H4 (cell line): ENCODE measurements around the gene FAM200A. TPM values are rescaled to one million over a fixed set of nuclear protein-coding genes. Genes with fewer than 3 reads are reported as not detected.
"Not testable (repeated sequence)": the region's sequence is repeated elsewhere in the genome, so short reads cannot be mapped to it uniquely, and the experiment has no call there.

Experiments
- DNase-seq: peaks from one replicate; pipeline ENCODE4 v3.0.0-alpha.2; 2015; ENCODE audit warnings: low spot score
- total RNA-seq: library from RNA; depleted of rRNA; stranded (reverse); fragments of >200 nt; shearing (Covaris generic); gene quantifications from 2 replicates; pipeline ENCODE4 v1.2.3, GENCODE V29; 2014

Gene FAM200A
- total RNA-seq, 1 experiment from 2014 or later = 11.3 TPM

GRCh38 chr7:99559175-99559915 lies 7.4 kb upstream of the FAM200A start:
- DNase-seq = no peak

DNA sequence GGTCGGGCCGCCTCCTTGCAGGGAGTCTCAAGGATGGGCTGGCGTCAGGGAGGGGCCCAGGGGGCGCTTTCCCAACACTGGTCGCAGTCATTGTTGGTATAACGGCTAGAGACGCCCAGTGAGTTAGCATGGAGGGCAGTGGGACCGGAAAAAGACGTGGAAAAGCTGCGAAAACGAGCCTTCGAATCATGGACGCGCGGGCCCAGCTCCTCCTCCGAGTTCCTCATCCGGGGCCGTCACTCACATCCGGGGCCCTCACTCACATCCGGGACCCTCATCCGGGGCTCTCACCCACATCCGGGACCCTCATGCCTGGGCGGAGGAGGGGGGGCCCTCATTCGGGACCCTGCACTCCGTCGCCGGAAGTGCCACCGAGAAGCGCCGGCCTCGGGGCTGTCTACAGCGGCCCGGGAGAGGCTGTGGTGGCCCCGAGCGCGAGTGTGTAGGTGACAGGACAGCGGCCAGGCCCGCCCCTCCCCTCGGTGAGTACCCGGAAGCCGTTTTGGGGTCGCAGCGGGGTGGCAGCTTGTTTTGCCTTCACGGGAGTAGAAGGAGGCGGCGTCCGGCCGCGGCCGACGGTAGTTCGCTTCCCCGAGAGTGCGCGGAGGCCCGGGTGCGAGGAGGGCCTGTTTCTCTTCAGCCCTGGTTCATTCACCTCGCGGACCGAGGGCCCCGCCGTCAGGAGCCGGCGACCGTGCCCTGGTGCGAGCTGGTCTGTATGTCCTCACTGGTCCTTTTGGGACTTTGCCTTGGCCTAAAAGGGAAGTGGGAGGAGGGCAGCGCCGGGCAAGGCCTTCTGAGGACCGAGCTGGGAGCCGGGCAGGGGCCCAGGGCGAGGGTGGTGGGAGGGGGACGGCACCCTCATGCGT lies 6.6 kb upstream of the FAM200A start, which contains the start of gene ZNF655:
ZNF655 (plus strand) TSS at position 337 of the 869 bp plus-strand sequence. CDS start 1,918 bp downstream, outside the sequence.
- DNase-seq = peak; percentile 87

DNA sequence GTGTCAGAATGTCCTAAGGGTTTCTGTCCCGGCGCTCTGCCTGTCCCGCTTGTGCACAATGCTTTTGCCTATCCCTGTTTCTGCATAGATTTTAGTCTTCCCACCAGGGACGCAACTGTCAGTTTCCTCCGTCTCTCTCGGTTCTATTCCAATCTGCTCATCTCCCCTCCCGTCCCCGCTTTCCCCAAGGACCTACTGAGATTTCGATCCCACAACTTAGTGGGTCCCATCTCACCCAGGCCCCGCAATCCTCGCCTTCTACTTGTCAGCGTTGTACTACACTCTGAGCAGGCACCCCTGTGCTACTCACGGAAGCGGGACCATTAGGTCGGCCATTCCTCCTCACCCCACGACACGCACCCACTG lies 6.0 kb upstream of the FAM200A start:
- DNase-seq = no peak

- DNase-seq = no peak
Observed at GRCh38 chr7:99557196-99557607, 5.3 kb upstream of the FAM200A start.

GRCh38 chr7:99554939-99555338 lies 3.0 kb upstream of the FAM200A start:
- no peak for DNase-seq

GRCh38 chr7:99553039-99553438 lies 1.1 kb upstream of the FAM200A start:
- DNase-seq = no peak

DNA sequence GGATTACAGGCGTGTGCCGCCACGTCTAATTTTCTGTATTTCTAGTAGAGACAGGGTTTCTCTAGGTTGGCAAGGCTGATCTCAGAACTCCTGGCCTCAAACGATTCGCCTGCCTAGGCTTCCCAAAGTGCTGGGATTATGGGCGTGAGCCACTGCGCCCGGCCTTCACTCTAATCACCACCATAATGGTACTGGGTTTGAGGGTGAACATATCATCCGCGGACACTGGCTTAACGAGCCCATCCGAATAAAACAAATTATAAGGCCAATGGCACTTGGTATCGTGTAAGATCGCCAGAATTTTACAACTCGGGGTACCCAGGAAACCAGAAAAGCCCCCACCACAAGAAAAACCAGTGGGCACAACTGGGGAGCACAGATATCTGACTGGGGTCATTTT lies 580 bp downstream of the FAM200A start:
- DNase-seq = no peak

GRCh38 chr7:99549545-99549944 lies 2.4 kb downstream of the FAM200A start:
- DNase-seq = not testable (repeated sequence)

DNA sequence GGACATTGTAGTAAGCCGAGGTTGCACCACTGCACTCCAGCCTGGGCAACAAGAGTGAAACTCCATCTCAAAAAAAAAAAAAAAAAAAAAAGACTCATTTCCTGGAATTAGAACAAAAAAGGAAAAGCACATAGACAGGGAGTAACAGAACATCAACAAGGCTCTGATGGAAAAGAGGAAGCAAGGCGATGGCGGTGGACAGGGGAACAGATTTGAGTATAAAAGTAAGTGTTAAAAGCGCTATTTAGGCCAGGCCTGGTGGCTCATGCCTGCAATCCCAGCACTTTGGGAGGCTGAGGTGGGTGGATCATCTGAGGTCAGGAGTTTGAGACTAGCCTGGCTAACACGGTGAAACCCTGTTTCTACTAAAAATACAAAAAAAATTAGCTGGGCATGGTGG lies 6.6 kb downstream of the FAM200A start:
- not testable (repeated sequence) for DNase-seq

DNA sequence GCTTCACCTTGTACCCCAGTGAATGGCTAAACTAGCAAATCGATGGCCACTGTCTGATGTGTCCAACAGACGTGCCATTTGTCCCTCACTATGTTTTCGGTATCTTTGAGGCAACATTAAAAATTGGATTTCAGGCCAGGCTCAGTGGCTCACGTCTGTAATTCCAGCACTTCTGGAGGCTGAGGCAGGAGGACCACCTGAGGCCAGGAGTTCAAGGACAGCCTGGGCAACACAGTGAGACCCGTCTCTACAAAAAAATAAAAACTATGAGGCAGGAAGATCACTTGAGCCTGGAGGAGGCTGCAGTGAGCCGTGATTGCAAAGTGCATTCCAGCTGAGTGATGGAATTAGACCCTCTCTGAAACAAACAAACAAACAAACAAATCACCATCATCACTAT lies 8.0 kb downstream of the FAM200A start:
- no peak for DNase-seq

DNA sequence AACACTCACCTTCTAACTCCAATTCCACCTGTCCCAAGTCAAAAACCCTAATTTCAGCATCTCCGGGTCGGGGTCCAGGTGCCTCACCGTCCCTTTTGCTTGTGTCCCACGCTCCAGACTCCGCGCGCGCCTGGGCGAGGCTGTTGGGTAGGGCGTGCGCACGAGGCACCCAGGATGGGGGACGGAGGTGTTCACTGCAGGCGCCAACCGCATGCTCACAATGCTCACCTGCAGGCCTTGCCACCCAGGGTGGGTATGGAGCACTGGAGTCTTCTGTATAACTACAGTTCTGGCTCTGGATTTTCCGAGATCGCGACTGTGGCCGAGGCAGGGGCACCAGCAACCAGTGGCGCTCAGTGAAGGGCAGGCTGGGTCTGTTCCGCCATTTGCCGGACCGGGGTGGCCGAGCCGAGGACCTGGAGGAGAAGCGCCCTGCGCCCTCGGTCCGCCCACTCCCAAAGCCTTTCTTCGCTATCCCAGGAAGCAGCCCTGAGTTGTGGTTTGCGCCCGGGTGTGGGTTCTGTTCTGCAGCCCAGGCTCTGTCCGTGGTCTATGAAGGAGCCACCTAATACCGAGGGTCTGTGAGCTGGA lies 8.7 kb downstream of the FAM200A start:
- no peak for DNase-seq

DNA sequence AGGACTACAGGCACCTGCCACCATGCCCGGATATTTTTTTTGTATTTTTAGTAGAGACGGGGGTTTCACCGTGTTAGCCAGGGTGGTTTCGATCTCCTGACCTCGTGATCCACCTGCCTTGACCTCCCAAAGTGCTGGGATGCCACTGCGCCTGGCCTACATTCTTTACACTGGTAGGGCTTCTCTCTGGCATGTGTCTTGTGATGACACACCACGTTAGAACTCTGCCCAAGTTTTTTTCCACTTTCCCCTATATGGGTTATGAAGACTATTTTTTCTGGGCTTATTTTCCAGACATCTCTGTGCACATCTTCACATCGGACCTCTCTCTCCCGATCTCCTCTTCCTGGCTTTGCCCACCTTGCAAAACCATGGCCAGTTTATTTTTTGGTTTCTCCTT lies 10.7 kb downstream of the FAM200A start:
- no peak for DNase-seq

DNA sequence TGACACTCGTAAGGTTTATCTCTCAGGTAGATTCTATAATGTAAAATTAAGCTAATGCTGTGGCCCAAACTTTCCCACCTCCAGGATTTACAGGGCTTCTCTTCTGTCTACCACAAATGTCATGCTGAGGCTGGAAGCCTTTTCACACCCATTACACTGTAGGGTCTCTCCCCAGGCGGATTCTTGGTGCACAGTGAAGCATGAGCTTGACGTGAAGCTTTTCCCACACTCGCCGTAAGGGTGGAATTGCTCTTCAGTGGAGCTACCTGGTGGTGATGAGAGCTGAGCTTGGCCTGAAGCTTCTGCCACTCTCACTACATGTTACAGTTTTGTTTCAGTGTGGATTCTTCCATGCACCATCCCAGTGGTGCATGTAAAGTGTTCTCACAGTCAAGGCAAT lies 11.4 kb downstream of the FAM200A start:
- no peak for DNase-seq

- no peak for DNase-seq
Observed at GRCh38 chr7:99539213-99539811, 12.6 kb downstream of the FAM200A start.

- DNase-seq = no peak
Observed at GRCh38 chr7:99535667-99536066, 16.2 kb downstream of the FAM200A start.

DNA sequence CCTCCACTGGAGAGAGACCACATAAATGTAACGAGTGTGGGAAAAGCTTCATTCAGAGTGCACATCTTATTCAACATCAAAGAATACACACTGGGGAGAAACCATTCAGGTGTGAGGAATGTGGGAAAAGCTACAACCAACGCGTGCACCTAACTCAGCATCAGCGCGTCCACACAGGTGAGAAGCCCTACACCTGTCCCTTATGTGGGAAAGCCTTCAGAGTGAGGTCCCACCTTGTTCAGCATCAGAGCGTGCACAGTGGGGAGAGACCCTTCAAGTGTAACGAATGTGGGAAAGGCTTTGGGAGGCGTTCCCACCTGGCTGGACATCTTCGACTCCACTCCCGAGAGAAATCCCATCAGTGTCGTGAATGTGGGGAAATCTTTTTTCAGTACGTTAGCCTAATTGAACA lies 20.6 kb downstream of the FAM200A start:
- no peak for DNase-seq

- DNase-seq = no peak
Observed at GRCh38 chr7:99525713-99526440, 26.0 kb downstream of the FAM200A start.

DNA sequence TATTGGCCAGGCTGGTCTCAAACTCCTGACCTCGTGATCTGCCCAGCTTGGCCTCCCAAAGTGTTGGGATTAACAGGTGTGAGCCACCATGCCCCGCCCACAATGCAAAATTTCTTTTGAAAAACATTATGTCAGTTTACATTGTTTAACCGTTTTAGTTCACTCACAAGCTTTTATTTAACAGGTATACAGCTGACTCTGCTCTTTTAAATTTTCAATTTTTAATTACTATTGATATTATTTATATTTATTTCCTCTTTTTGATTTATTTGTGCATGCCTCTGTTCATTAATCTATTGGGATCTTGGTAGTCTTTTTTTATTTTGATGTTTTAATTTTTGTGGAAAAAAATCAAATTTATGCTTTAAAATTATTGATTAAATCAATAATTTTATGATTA lies 30.5 kb downstream of the FAM200A start:
- no peak for DNase-seq

GRCh38 chr7:99514050-99514449 lies 37.9 kb downstream of the FAM200A start:
- DNase-seq = no peak

- DNase-seq = no peak
Observed at GRCh38 chr7:99505324-99505662, 46.6 kb downstream of the FAM200A start.

DNA sequence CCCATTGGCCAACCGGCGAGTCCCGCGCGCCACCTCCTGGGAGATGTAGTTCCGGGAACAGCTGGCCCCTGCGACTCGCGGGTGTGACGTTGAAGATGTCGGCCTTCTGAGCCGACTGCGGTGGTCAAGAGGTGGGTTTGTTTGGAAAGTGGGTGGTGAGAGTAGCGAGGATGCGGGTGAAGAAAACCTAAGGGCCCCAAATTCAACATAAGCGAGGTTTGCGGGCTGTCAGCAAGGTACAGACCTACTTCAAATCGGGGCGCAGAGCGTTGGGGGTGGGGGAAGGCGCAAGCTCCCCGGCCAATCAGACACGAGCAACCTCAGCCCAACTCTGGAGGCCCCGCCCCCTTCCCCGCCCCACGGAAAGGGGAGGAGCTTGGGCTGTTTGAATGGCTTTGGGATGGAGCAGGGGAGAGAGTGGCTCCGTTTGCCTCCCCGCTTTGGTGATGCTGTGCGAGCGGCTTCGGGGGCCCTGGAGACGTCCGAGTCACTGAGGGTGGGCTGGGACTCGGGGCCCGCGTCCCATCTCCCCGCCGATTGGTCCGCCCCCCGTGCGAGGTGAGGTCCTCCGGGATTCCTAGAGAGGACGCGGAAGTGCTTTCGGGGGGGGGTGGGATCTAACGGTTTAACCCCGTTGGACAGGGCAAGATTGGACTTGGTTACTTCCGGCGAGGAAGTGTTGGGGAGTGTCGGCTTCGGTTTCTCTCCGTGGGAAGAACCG lies 47.2 kb downstream of the FAM200A start, which contains the start of gene ZKSCAN5:
ZKSCAN5 (plus strand) TSS at position 60 of the 721 bp plus-strand sequence. CDS start 1,383 bp downstream, outside the sequence.
- peak; percentile 97 for DNase-seq
